A673 (cell line): ENCODE measurements around the gene HEXIM1. TPM values are rescaled to one million over a fixed set of nuclear protein-coding genes. Genes with fewer than 3 reads are reported as not detected.

ENCODE experiments used
- BruUV-seq: library from RNA; stranded (reverse); fragments of 400-500 nt; replicated peaks from 2 replicates; lab custom pipeline; 2021; lab: Mats Ljungman, UMichigan
- CTCF ChIA-PET: fragments of 300-600 bp; sonication (Branson Sonifier 250); formaldehyde crosslinking; loops from one replicate; lab custom pipeline; 2022; ENCODE audit warnings: antibody characterized with exemption; lab: Charles Lee
- POLR2A ChIA-PET: fragments of 300-600 bp; sonication (Branson Sonifier 250); formaldehyde crosslinking; loops from one replicate; lab custom pipeline; 2022; ENCODE audit warnings: antibody characterized with exemption; ENCODE audit not compliant: low non-redundant PET; lab: Charles Lee
- DNase-seq: peaks from one replicate; pipeline ENCODE4 v3.0.0-alpha.2; 2015; ENCODE audit warnings: low spot score
- H3K27ac ChIP-seq: fragments of 200-600 bp; sonication (generic); 2 replicates; pipeline ENCODE4 v1.5.1; 2016; ENCODE audit warnings: mixed run types, low read depth, mild to moderate bottlenecking, mixed read lengths, antibody characterized with exemption, low read length; ENCODE audit not compliant: poor library complexity, severe bottlenecking
- H3K27me3 ChIP-seq: fragments of 200-600 bp; sonication (generic); replicated peaks from 2 replicates; pipeline ENCODE4 v1.6.1; 2017; ENCODE audit warnings: mixed run types, low read depth, mild to moderate bottlenecking, mixed read lengths, antibody characterized with exemption, low read length; ENCODE audit not compliant: insufficient read depth, poor library complexity
- H3K36me3 ChIP-seq: fragments of 200-600 bp; sonication (generic); 2 replicates; pipeline ENCODE4 v1.6.1; 2016; ENCODE audit warnings: mixed run types, mild to moderate bottlenecking, mixed read lengths, antibody characterized with exemption, low read length; ENCODE audit not compliant: insufficient read depth, poor library complexity, severe bottlenecking
- H3K4me1 ChIP-seq: fragments of 200-600 bp; sonication (generic); 2 replicates; pipeline ENCODE4 v1.6.1; 2017; ENCODE audit warnings: mixed run types, mild to moderate bottlenecking, mixed read lengths, antibody characterized with exemption, low read length; ENCODE audit not compliant: insufficient read depth, poor library complexity, severe bottlenecking
- H3K4me3 ChIP-seq: fragments of 200-600 bp; sonication (generic); 2 replicates; pipeline ENCODE4 v1.5.1; 2016; ENCODE audit warnings: low read depth, mixed run types, mild to moderate bottlenecking, mixed read lengths, low read length; ENCODE audit not compliant: poor library complexity, severe bottlenecking
- H3K9me3 ChIP-seq: fragments of 200-600 bp; sonication (generic); 2 replicates; pipeline ENCODE4 v1.6.1; 2016; ENCODE audit warnings: mixed run types, low read depth, mild to moderate bottlenecking, mixed read lengths, antibody characterized with exemption, low read length; ENCODE audit not compliant: poor library complexity, severe bottlenecking
- CTCF ChIP-seq: fragments of 300-800, 200-600 bp; sonication (generic); conservative IDR thresholded peaks from 2 replicates; pipeline ENCODE4 v1.5.1; 2017; ENCODE audit warnings: low read depth, mild to moderate bottlenecking, antibody characterized with exemption, low read length, moderate library complexity, mixed read lengths
- EZH2 ChIP-seq: fragments of 200-600 bp; sonication (generic); IDR thresholded peaks from 2 replicates; pipeline ENCODE4 v1.6.1; 2017; ENCODE audit warnings: borderline replicate concordance, low read depth, mild to moderate bottlenecking, mixed read lengths, antibody characterized with exemption, low read length; ENCODE audit not compliant: poor library complexity, severe bottlenecking
- intact Hi-C: fragments of 100-400 bp; cut with micrococcal nuclease; formaldehyde crosslinking; loops from one replicate; pipeline ENCODE4 v1.10.0; 2022; ENCODE audit not compliant: unreplicated experiment
- total RNA-seq: library from RNA; stranded (reverse); gene quantifications from 2 replicates; pipeline ENCODE4 v1.2.3, GENCODE V29; 2021

The HEXIM1 gene
- total RNA-seq, 1 experiment from 2014 or later = 21.2 TPM

- POLR2A ChIA-PET = no interaction called here
- H3K9me3 ChIP-seq = no peaks in the 10 kb centered on the region
- CTCF ChIA-PET = interaction anchor here (0.7 kb wide), 1 partner anchor 107 kb away, joined by 5 read pairs; no protein-coding TSS in a partner anchor
- BruUV-seq = no TSS peak
- no peak for DNase-seq
- H3K27ac ChIP-seq = no peak overlapping the region
- no peak for TF ChIP-seq EZH2
- TF ChIP-seq CTCF = no peak
- no peaks in the 10 kb centered on the region for H3K27me3 ChIP-seq
- peaks cover 53% of the 10 kb centered on the region for H3K36me3 ChIP-seq
- H3K4me1 ChIP-seq = no peaks in the 10 kb centered on the region
- no peak overlapping the region for H3K4me3 ChIP-seq
- intact Hi-C loops = no loop called here
Measured at GRCh38 chr17:45101546-45101882, 46.8 kb upstream of the HEXIM1 start.

- CTCF ChIA-PET = no interaction called here
- no peak overlapping the region for H3K27ac ChIP-seq
- POLR2A ChIA-PET = no interaction called here
- no peaks in the 10 kb centered on the region for H3K27me3 ChIP-seq
- no peaks in the 10 kb centered on the region for H3K4me1 ChIP-seq
- no peaks in the 10 kb centered on the region for H3K9me3 ChIP-seq
- no peak overlapping the region for H3K4me3 ChIP-seq
- no peak for DNase-seq
- TF ChIP-seq CTCF (no peak), EZH2 (no peak)
- peaks cover 46% of the 10 kb centered on the region for H3K36me3 ChIP-seq
- intact Hi-C loops = no loop called here
- no TSS peak for BruUV-seq
Measured at GRCh38 chr17:45101883-45102811, 46.1 kb upstream of the HEXIM1 start.

- no peaks in the 10 kb centered on the region for H3K9me3 ChIP-seq
- BruUV-seq = no TSS peak
- H3K27me3 ChIP-seq = no peaks in the 10 kb centered on the region
- DNase-seq = no peak
- no peak overlapping the region for H3K4me3 ChIP-seq
- ChIA-PET POLR2A (no interaction called here), CTCF (no interaction called here)
- no peak for TF ChIP-seq CTCF
- no peak for TF ChIP-seq EZH2
- intact Hi-C loops = no loop called here
- no peak overlapping the region for H3K27ac ChIP-seq
- no peaks in the 10 kb centered on the region for H3K4me1 ChIP-seq
- peaks cover 43% of the 10 kb centered on the region for H3K36me3 ChIP-seq
Measured at GRCh38 chr17:45102856-45103255, 45.4 kb upstream of the HEXIM1 start.
